ENCODE data around the gene MAST2.
"Not testable (repeated sequence)": the region's sequence is repeated elsewhere in the genome, so short reads cannot be mapped to it uniquely, and the experiment has no call there.

Gene MAST2

DNA sequence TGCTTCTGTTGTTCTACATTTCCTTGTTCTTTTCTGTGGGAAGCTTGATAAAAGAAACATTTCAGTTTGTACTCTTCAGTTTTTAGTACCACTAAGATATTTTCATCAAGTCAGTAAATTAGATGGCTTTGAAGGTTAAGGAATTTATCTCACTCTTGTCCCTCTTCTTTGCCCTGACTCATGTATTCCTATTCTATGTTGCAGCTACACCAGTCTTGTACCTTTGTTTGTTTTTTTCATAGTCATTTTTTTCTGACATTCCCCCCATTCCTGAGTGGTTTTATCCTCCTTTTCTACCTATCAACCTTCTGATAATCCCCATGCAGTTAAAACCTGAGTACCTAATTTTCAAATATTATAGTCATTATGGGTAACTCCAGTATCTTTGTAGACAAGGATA, 65.4 kb downstream of the MAST2 start:
- in situ Hi-C loops (cut with HindIII; ENCODE audit: low pct_unique_long_range_greater_than_20kb, low sequenced_read_pairs), result no loop called here
- TF ChIP-seq JUND (IDR thresholded peaks at IDR 0.05; ENCODE audit: low read depth), result no peak
- no peak for DNase-seq (ENCODE audit: low read depth in 1 of 2, low spot score in 1 of 2)

GRCh38 chr1:45870500-45870899, 67.1 kb downstream of the MAST2 start:
- in situ Hi-C loops (cut with HindIII; ENCODE audit: low pct_unique_long_range_greater_than_20kb, low sequenced_read_pairs), result no loop called here
- DNase-seq (ENCODE audit: low read depth in 1 of 2, low spot score in 1 of 2), result no peak
- TF ChIP-seq JUND (IDR thresholded peaks at IDR 0.05; ENCODE audit: low read depth), result no peak

- in situ Hi-C loops (cut with HindIII; ENCODE audit: low pct_unique_long_range_greater_than_20kb, low sequenced_read_pairs), result not testable (repeated sequence)
- peak in 1 of 2 experiments; percentile 71 for DNase-seq (ENCODE audit: low read depth in 1 of 2, low spot score in 1 of 2)
Measured at GRCh38 chr1:45872173-45872801, 68.9 kb downstream of the MAST2 start.

DNA sequence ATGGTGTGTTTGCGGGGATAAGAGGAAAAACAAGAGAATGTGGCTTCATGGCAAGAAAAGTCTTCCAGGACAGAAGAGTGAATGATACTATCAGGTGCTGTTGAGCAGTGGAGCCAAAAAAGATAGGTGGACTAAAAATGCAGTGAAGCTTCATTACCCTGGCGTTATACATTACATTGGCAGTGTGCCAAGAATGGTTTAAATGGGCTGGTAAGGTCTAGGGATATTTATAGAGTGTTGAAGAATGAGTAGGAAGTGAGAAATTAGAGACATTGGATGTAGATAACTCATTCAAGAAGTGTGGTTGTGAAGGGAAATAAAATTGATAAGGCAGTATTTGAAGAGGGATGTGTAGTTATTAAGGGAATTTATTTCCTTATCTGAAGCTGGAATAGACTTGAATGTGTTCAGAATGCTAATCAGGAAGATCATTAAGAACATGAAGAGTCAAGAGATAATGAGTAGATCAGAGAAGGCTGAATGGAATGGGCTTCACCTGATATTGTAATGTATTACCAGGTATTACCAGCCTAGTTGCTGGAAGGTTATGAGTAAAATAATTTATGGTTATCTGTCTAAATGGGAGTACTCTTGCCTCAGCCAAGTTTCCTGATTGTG, 72.7 kb downstream of the MAST2 start:
- DNase-seq (ENCODE audit: low read depth in 1 of 2, low spot score in 1 of 2), result no peak
- in situ Hi-C loops (cut with HindIII; ENCODE audit: low pct_unique_long_range_greater_than_20kb, low sequenced_read_pairs), result no loop called here
- TF ChIP-seq JUND (IDR thresholded peaks at IDR 0.05; ENCODE audit: low read depth), result no peak

GRCh38 chr1:45877264-45877663, 73.9 kb downstream of the MAST2 start:
- TF ChIP-seq JUND (IDR thresholded peaks at IDR 0.05; ENCODE audit: low read depth), result no peak
- no peak for DNase-seq (ENCODE audit: low read depth in 1 of 2, low spot score in 1 of 2)
- in situ Hi-C loops (cut with HindIII; ENCODE audit: low pct_unique_long_range_greater_than_20kb, low sequenced_read_pairs), result no loop called here

GRCh38 chr1:45879885-45880598, 76.6 kb downstream of the MAST2 start:
- no peak for TF ChIP-seq JUND (IDR thresholded peaks at IDR 0.05; ENCODE audit: low read depth)
- in situ Hi-C loops (cut with HindIII; ENCODE audit: low pct_unique_long_range_greater_than_20kb, low sequenced_read_pairs), result no loop called here

GRCh38 chr1:45880930-45881329, 77.5 kb downstream of the MAST2 start:
- in situ Hi-C loops (cut with HindIII; ENCODE audit: low pct_unique_long_range_greater_than_20kb, low sequenced_read_pairs), result no loop called here
- no peak for TF ChIP-seq JUND (IDR thresholded peaks at IDR 0.05; ENCODE audit: low read depth)
- DNase-seq (ENCODE audit: low read depth in 1 of 2, low spot score in 1 of 2), result no peak

More at GRCh38 chr1:45879885-45880598, 76.6 kb downstream of the MAST2 start:
- DNase-seq (ENCODE audit: low read depth in 1 of 2, low spot score in 1 of 2), result no peak

GRCh38 chr1:45883658-45884057, 80.2 kb downstream of the MAST2 start:
- DNase-seq (ENCODE audit: low read depth in 1 of 2, low spot score in 1 of 2), result no peak
- TF ChIP-seq JUND (IDR thresholded peaks at IDR 0.05; ENCODE audit: low read depth), result no peak
- in situ Hi-C loops (cut with HindIII; ENCODE audit: low pct_unique_long_range_greater_than_20kb, low sequenced_read_pairs), result no loop called here

DNA sequence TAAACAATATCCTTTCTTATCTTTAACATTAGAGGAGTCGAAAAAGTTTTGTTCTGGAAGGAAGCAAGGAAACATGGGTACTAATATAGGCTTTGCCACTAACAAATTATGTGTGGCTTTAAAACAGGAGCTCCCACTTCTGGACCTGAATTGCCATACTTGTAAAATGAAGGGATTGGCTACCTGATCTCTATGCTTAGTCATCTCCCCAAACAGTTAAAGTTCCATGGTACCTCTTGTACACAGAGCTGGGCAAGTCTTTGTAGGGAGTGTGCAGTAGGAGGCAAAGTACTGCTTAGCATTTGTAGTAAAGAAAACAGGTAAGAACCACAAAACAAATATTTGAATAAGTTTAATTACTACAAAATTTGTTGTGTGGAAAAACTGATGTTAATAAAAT, 81.3 kb downstream of the MAST2 start:
- in situ Hi-C loops (cut with HindIII; ENCODE audit: low pct_unique_long_range_greater_than_20kb, low sequenced_read_pairs), result no loop called here

GRCh38 chr1:45886229-45886628, 82.8 kb downstream of the MAST2 start:
- no peak for DNase-seq (ENCODE audit: low read depth in 1 of 2, low spot score in 1 of 2)
- in situ Hi-C loops (cut with HindIII; ENCODE audit: low pct_unique_long_range_greater_than_20kb, low sequenced_read_pairs), result no loop called here
- no peak for TF ChIP-seq JUND (IDR thresholded peaks at IDR 0.05; ENCODE audit: low read depth)

More for the DNA sequence above, 81.3 kb downstream of the MAST2 start:
- DNase-seq (ENCODE audit: low read depth in 1 of 2, low spot score in 1 of 2), result peak in 1 of 2 experiments; percentile 35
- no peak for TF ChIP-seq JUND (IDR thresholded peaks at IDR 0.05; ENCODE audit: low read depth)

DNA sequence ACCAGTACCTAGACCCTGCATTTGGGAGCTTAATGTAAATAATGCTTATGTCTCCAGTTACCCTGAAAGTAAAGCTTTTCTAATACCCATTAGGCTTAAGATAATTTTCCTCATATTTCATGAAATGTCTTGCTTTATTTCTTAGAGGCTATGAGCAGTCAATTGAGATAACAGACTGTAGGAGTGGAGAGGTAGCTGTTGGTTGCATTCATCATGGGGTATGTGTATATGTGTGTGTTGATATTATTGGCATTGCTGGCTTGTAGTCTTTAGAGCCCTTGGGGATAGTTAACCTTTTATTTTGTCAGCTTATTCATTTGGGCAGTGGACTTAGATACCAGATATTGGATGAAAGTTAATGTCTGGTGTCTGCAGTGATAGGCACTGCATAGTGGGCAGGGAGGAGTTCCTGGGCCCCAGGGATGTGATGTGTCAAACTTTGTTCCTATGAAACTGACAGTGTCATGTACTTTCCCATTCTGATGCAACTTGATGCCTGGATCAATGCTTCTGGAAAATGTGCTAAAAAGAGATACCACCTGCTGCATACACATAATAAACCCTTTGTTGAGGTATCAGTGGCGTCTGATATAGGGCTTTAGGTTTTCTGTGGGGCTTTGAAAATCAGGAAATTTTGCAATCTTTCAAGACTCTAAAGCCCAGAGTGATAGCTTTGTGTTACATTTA, 83.9 kb downstream of the MAST2 start:
- in situ Hi-C loops (cut with HindIII; ENCODE audit: low pct_unique_long_range_greater_than_20kb, low sequenced_read_pairs), result no loop called here
- no peak for TF ChIP-seq JUND (IDR thresholded peaks at IDR 0.05; ENCODE audit: low read depth)
- DNase-seq (ENCODE audit: low read depth in 1 of 2, low spot score in 1 of 2), result no peak

DNA sequence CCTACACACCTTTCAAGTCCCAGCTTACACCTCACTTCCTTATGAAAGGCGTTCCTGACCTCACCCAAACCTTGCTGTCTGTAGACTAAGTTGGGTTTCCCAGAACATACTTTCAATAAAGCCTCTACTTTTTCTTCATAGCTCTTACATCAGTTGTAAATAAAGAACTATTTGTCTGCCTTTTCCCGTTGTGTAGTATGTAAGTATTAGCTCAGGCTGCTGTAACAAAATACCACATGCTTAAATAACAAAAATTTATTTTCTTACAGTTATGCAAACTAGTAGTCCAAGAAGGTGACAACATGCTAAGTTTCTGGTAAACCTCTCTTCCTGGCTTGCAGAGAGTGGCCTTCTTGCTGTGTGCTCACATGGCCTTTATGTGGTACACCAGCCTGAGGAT, 86.7 kb downstream of the MAST2 start:
- DNase-seq (ENCODE audit: low read depth in 1 of 2, low spot score in 1 of 2), result no peak
- TF ChIP-seq JUND (IDR thresholded peaks at IDR 0.05; ENCODE audit: low read depth), result no peak
- in situ Hi-C loops (cut with HindIII; ENCODE audit: low pct_unique_long_range_greater_than_20kb, low sequenced_read_pairs), result no loop called here

- DNase-seq (ENCODE audit: low read depth in 1 of 2, low spot score in 1 of 2), result no peak
- in situ Hi-C loops (cut with HindIII; ENCODE audit: low pct_unique_long_range_greater_than_20kb, low sequenced_read_pairs), result no loop called here
- TF ChIP-seq JUND (IDR thresholded peaks at IDR 0.05; ENCODE audit: low read depth), result no peak
Measured at GRCh38 chr1:45891087-45891486, 87.7 kb downstream of the MAST2 start.

Measured in T47D (cell line).